RWPE2 (cell line): ENCODE measurements around the gene SIPA1L3.

ENCODE experiments used
- ATAC-seq: fragments of 200-7000 bp; cut with Tn5 transposase; 3 replicates; pipeline ENCODE4 v1.9.1; 2021; ENCODE audit warnings: low read depth
- DNase-seq: peaks from one replicate; pipeline ENCODE4 v3.0.0-alpha.2; 2020; ENCODE audit warnings: low spot score
- H3K27ac ChIP-seq: fragments of 450-650 bp; 2 replicates; pipeline ENCODE4 v1.5.1; 2017; ENCODE audit warnings: mild to moderate bottlenecking; ENCODE audit not compliant: poor library complexity, severe bottlenecking
- H3K27me3 ChIP-seq: fragments of 250-450 bp; sonication (Bioruptor Pico); 2 replicates; pipeline ENCODE4 v1.5.1; 2021; ENCODE audit warnings: mild to moderate bottlenecking, moderate library complexity; ENCODE audit not compliant: insufficient read depth, poor library complexity, severe bottlenecking
- H3K36me3 ChIP-seq: fragments of 250-450 bp; sonication (Bioruptor Pico); 2 replicates; pipeline ENCODE4 v1.5.1; 2020; ENCODE audit warnings: low read depth, mild to moderate bottlenecking, moderate library complexity
- H3K4me1 ChIP-seq: fragments of 250-450 bp; sonication (Bioruptor Pico); 2 replicates; pipeline ENCODE4 v1.5.1; 2021; ENCODE audit warnings: mild to moderate bottlenecking, moderate library complexity; ENCODE audit not compliant: insufficient read depth, poor library complexity, severe bottlenecking
- H3K4me3 ChIP-seq: fragments of 250-450 bp; sonication (Bioruptor Pico); 2 replicates; pipeline ENCODE4 v1.5.1; 2021; ENCODE audit warnings: mild to moderate bottlenecking, moderate library complexity; ENCODE audit not compliant: severe bottlenecking
- H3K9me3 ChIP-seq: fragments of 250-450 bp; sonication (Bioruptor Pico); 2 replicates; pipeline ENCODE4 v1.5.1; 2021; ENCODE audit warnings: mild to moderate bottlenecking, moderate library complexity; ENCODE audit not compliant: severe bottlenecking
- CTCF ChIP-seq: fragments of 450-650 bp; IDR thresholded peaks from one replicate; pipeline ENCODE4 v1.5.1; 2017; ENCODE audit warnings: mild to moderate bottlenecking, moderate library complexity; ENCODE audit not compliant: poor library complexity, severe bottlenecking

SIPA1L3 gene

GRCh38 chr19:37886571-37886970 lies 20.4 kb upstream of the SIPA1L3 start:
- H3K4me3 ChIP-seq: no peak overlapping the region
- no peaks in the 10 kb centered on the region for H3K36me3 ChIP-seq
- peaks cover 1% of the 10 kb centered on the region for H3K9me3 ChIP-seq
- no peak for TF ChIP-seq CTCF
- no peak overlapping the region for H3K27ac ChIP-seq
- H3K27me3 ChIP-seq: no peaks in the 10 kb centered on the region
- ATAC-seq: no peak
- no peaks in the 10 kb centered on the region for H3K4me1 ChIP-seq
- DNase-seq: no peak

- Histone ChIP-seq H3K9me3 (no peaks in the 10 kb centered on the region), H3K36me3 (no peaks in the 10 kb centered on the region), H3K4me1 (no peaks in the 10 kb centered on the region), H3K27ac (no peak overlapping the region), H3K27me3 (no peaks in the 10 kb centered on the region), H3K4me3 (no peak overlapping the region)
- ATAC-seq: no peak
- TF ChIP-seq CTCF: no peak
- DNase-seq: no peak
These were observed 13.0 kb upstream of the SIPA1L3 start for GRCh38 chr19:37893845-37894575.

GRCh38 chr19:37896180-37896579 lies 10.8 kb upstream of the SIPA1L3 start:
- DNase-seq (no peak), ATAC-seq (no peak)
- Histone ChIP-seq H3K27ac (no peak overlapping the region), H3K4me1 (no peaks in the 10 kb centered on the region), H3K27me3 (no peaks in the 10 kb centered on the region), H3K9me3 (no peaks in the 10 kb centered on the region), H3K4me3 (no peak overlapping the region), H3K36me3 (no peaks in the 10 kb centered on the region)
- TF ChIP-seq CTCF: no peak

GRCh38 chr19:37899453-37899852 lies 7.6 kb upstream of the SIPA1L3 start:
- ATAC-seq: no peak
- H3K4me1 ChIP-seq: no peaks in the 10 kb centered on the region

More at GRCh38 chr19:37899453-37899852, 7.6 kb upstream of the SIPA1L3 start:
- H3K4me3 ChIP-seq: no peak overlapping the region
- no peak for DNase-seq
- H3K9me3 ChIP-seq: no peaks in the 10 kb centered on the region
- no peak overlapping the region for H3K27ac ChIP-seq
- H3K36me3 ChIP-seq: no peaks in the 10 kb centered on the region
- no peak for TF ChIP-seq CTCF
- no peaks in the 10 kb centered on the region for H3K27me3 ChIP-seq
